ENCODE results near the gene SIRT7.

Gene SIRT7

GRCh38 chr17:81888105-81888987 is 29.6 kb downstream of the SIRT7 start:
- Histone ChIP-seq H3K4me3 (ENCODE audit: low read depth, low read length) (no peak overlapping the region), H3K27me3 (ENCODE audit: insufficient read depth, low read depth, severe bottlenecking) (no peaks in the 10 kb centered on the region), H3K9me3 (ENCODE audit: severe bottlenecking) (no peaks in the 10 kb centered on the region), H3K36me3 (peaks cover 79% of the 10 kb centered on the region), H3K27ac (no peak overlapping the region)
- TF ChIP-seq CTCF (IDR thresholded peaks at IDR 0.05; ENCODE audit: low read depth, low read length), result no peak
- DNase-seq, result no peak

GRCh38 chr17:81885869-81886548 is 32.0 kb downstream of the SIRT7 start:
- peak overlapping the region; percentile 3 for H3K27ac ChIP-seq
- no peaks in the 10 kb centered on the region for H3K27me3 ChIP-seq (ENCODE audit: insufficient read depth, low read depth, severe bottlenecking)
- TF ChIP-seq CTCF (IDR thresholded peaks at IDR 0.05; ENCODE audit: low read depth, low read length), result no peak
- peaks cover 96% of the 10 kb centered on the region for H3K36me3 ChIP-seq
- no peaks in the 10 kb centered on the region for H3K9me3 ChIP-seq (ENCODE audit: severe bottlenecking)
- peak; percentile 66 for DNase-seq
- no peak overlapping the region for H3K4me3 ChIP-seq (ENCODE audit: low read depth, low read length)

GRCh38 chr17:81885454-81885853 is 32.5 kb downstream of the SIRT7 start:
- H3K27me3 ChIP-seq (ENCODE audit: insufficient read depth, low read depth, severe bottlenecking), result no peaks in the 10 kb centered on the region
- no peak for TF ChIP-seq CTCF (IDR thresholded peaks at IDR 0.05; ENCODE audit: low read depth, low read length)
- H3K36me3 ChIP-seq, result peaks cover 96% of the 10 kb centered on the region
- no peak overlapping the region; the same call in 1 of the 2 replicates for H3K27ac ChIP-seq
- no peak overlapping the region for H3K4me3 ChIP-seq (ENCODE audit: low read depth, low read length)
- DNase-seq, result no peak
- H3K9me3 ChIP-seq (ENCODE audit: severe bottlenecking), result no peaks in the 10 kb centered on the region

- no peak for TF ChIP-seq CTCF (IDR thresholded peaks at IDR 0.05; ENCODE audit: low read depth, low read length)
- peaks cover 96% of the 10 kb centered on the region for H3K36me3 ChIP-seq
- H3K9me3 ChIP-seq (ENCODE audit: severe bottlenecking), result no peaks in the 10 kb centered on the region
- no peak for DNase-seq
- H3K4me3 ChIP-seq (ENCODE audit: low read depth, low read length), result no peak overlapping the region
- no peak overlapping the region for H3K27ac ChIP-seq
- no peaks in the 10 kb centered on the region for H3K27me3 ChIP-seq (ENCODE audit: insufficient read depth, low read depth, severe bottlenecking)
Observed at GRCh38 chr17:81884968-81885367, 33.0 kb downstream of the SIRT7 start.

GRCh38 chr17:81884520-81884919 is 33.5 kb downstream of the SIRT7 start:
- DNase-seq, result no peak
- Histone ChIP-seq H3K4me3 (ENCODE audit: low read depth, low read length) (no peak overlapping the region), H3K9me3 (ENCODE audit: severe bottlenecking) (no peaks in the 10 kb centered on the region), H3K27ac (no peak overlapping the region), H3K36me3 (peaks cover 96% of the 10 kb centered on the region), H3K27me3 (ENCODE audit: insufficient read depth, low read depth, severe bottlenecking) (no peaks in the 10 kb centered on the region)
- no peak for TF ChIP-seq CTCF (IDR thresholded peaks at IDR 0.05; ENCODE audit: low read depth, low read length)
